ENCODE measurements around the gene COL5A1. TPM values are rescaled to one million over a fixed set of nuclear protein-coding genes. Genes with fewer than 3 reads are reported as not detected.

The COL5A1 gene
- total and polyA plus RNA-seq, 4 donors, result 38.2 to 135 (median 88.3) TPM

GRCh38 chr9:134630393-134630790 is 11.2 kb upstream of the COL5A1 start:
- Histone ChIP-seq H3K4me1 (ENCODE audit: control insufficient read depth, insufficient read depth, low read length) (peaks cover 41% of the 10 kb centered on the region), H3K4me3 (ENCODE audit: low read depth, low read length) (no peak overlapping the region), H3K27ac (ENCODE audit: low read depth, low read length) (no peak overlapping the region), H3K9me3 (ENCODE audit: control insufficient read depth, insufficient read depth, low read length) (no peaks in the 10 kb centered on the region), H3K36me3 (ENCODE audit: control insufficient read depth, insufficient read depth, low read length) (no peaks in the 10 kb centered on the region), H3K27me3 (ENCODE audit: control insufficient read depth, insufficient read depth, low read length) (no peaks in the 10 kb centered on the region)
- 94% methylated on average over 11 of the region's 13 CpGs for WGBS (ENCODE audit: insufficient coverage)
- DNase-seq (ENCODE audit: low read depth in 4 of 6, low spot score in 6 of 6), result no peak

- DNase-seq (ENCODE audit: low read depth in 4 of 6, low spot score in 6 of 6), result no peak
- H3K4me3 ChIP-seq (ENCODE audit: low read depth, low read length), result no peak overlapping the region
- H3K4me1 ChIP-seq (ENCODE audit: control insufficient read depth, insufficient read depth, low read length), result peaks cover 40% of the 10 kb centered on the region
- H3K27me3 ChIP-seq (ENCODE audit: control insufficient read depth, insufficient read depth, low read length), result no peaks in the 10 kb centered on the region
- H3K9me3 ChIP-seq (ENCODE audit: control insufficient read depth, insufficient read depth, low read length), result no peaks in the 10 kb centered on the region
- WGBS (ENCODE audit: insufficient coverage), result 94% methylated on average over 7 of the region's 8 CpGs
- no peak overlapping the region for H3K27ac ChIP-seq (ENCODE audit: low read depth, low read length)
- H3K36me3 ChIP-seq (ENCODE audit: control insufficient read depth, insufficient read depth, low read length), result no peaks in the 10 kb centered on the region
Measured at GRCh38 chr9:134630861-134631260, 10.7 kb upstream of the COL5A1 start.

DNA sequence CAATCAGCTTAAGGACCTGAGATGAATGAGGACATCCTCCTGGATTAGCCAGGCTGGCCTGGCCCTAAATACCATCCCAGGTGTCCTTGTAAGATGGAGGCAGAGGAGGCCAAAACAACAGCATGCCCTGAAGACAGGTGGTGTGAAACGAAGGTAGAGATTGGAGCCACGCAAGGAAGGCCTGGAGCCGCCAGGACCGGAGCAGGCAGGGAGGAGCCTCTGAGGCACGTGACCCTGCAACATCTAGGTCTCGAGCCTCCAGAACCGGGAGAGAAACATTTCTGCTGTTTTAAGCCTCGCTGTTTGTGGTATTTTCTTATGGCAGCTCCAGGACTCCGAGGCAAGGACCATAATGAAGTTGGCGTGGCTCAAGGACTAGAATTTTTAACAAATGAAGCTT is 9.7 kb upstream of the COL5A1 start:
- Histone ChIP-seq H3K4me3 (ENCODE audit: low read depth, low read length) (no peak overlapping the region), H3K4me1 (ENCODE audit: control insufficient read depth, insufficient read depth, low read length) (peaks cover 38% of the 10 kb centered on the region), H3K9me3 (ENCODE audit: control insufficient read depth, insufficient read depth, low read length) (no peaks in the 10 kb centered on the region), H3K27me3 (ENCODE audit: control insufficient read depth, insufficient read depth, low read length) (no peaks in the 10 kb centered on the region), H3K36me3 (ENCODE audit: control insufficient read depth, insufficient read depth, low read length) (no peaks in the 10 kb centered on the region), H3K27ac (ENCODE audit: low read depth, low read length) (no peak overlapping the region)
- no peak for DNase-seq (ENCODE audit: low read depth in 4 of 6, low spot score in 6 of 6)
- WGBS (ENCODE audit: insufficient coverage), result 87% methylated on average over 10 of the region's 10 CpGs

GRCh38 chr9:134632329-134632728 is 9.3 kb upstream of the COL5A1 start:
- Histone ChIP-seq H3K4me1 (ENCODE audit: control insufficient read depth, insufficient read depth, low read length) (peaks cover 38% of the 10 kb centered on the region), H3K9me3 (ENCODE audit: control insufficient read depth, insufficient read depth, low read length) (no peaks in the 10 kb centered on the region), H3K36me3 (ENCODE audit: control insufficient read depth, insufficient read depth, low read length) (no peaks in the 10 kb centered on the region), H3K4me3 (ENCODE audit: low read depth, low read length) (no peak overlapping the region), H3K27ac (ENCODE audit: low read depth, low read length) (no peak overlapping the region), H3K27me3 (ENCODE audit: control insufficient read depth, insufficient read depth, low read length) (no peaks in the 10 kb centered on the region)
- no peak for DNase-seq (ENCODE audit: low read depth in 4 of 6, low spot score in 6 of 6)
- WGBS (ENCODE audit: insufficient coverage), result 87% methylated on average over 9 of the region's 9 CpGs

DNA sequence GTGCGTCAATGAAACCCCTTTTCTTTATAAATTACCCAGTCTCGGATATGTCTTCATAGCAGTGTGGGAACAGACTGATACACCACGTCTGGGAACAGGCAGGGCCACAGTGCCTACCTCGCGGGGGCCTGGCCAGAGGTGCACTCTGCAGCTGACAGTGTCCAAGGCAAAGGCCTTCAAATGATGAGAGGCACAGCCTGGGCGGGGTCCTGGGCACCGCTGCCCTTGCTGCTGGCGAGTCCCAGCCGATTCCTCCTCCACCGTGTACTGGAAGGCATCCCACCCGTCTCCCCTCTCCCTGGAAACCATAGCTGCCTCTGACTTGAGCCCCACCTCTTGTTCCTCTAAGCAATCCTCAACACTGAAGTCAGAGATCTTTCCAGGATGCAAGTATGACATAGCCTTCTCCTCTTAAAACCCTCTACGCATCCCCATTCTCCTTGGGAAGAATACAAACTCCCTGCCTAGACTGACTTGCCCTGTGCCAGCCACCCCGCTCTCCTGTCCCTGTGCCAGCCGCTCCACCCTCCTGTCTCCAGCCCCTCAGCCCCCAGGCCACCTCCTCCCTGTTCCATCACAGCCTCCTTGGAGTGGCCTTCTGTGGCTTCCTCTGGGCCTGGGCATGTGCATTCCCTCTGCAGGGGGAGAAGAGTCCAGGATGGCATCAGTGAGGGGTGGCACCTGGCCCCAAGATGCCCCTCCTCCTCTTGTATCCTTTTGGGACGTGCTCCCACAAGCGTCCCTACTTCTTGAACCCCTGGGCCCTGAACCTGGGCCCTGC is 8.1 kb upstream of the COL5A1 start:
- Histone ChIP-seq H3K27ac (ENCODE audit: low read depth, low read length) (no peak overlapping the region), H3K9me3 (ENCODE audit: control insufficient read depth, insufficient read depth, low read length) (no peaks in the 10 kb centered on the region), H3K36me3 (ENCODE audit: control insufficient read depth, insufficient read depth, low read length) (no peaks in the 10 kb centered on the region), H3K4me1 (ENCODE audit: control insufficient read depth, insufficient read depth, low read length) (peaks cover 39% of the 10 kb centered on the region), H3K4me3 (ENCODE audit: low read depth, low read length) (no peak overlapping the region), H3K27me3 (ENCODE audit: control insufficient read depth, insufficient read depth, low read length) (peaks cover 1% of the 10 kb centered on the region)
- DNase-seq (ENCODE audit: low read depth in 4 of 6, low spot score in 6 of 6), result no peak
- 71% methylated on average over 16 of the region's 16 CpGs for WGBS (ENCODE audit: insufficient coverage)

DNA sequence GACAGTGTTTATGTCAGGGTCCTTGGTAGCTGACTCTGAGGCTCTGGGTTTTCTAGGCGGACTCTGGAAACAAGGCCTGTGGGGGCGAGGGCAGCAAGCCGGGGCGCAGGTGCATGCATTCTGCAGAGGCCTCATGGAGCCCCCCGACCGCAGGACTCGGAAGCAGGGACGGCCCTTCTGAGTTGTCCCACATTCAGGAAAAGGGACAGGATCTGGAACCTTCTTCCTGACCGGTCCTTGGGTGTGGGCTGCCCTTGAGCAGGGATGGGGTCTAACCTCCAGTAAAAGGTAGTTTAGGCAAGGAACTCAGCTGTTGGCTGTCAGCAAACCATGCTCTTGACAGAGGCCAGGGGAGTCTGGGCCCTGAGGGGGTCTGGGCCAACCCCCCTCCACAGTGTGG is 7.4 kb upstream of the COL5A1 start:
- WGBS (ENCODE audit: insufficient coverage), result 97% methylated on average over 9 of the region's 9 CpGs
- no peak overlapping the region for H3K27ac ChIP-seq (ENCODE audit: low read depth, low read length)
- no peak overlapping the region for H3K4me3 ChIP-seq (ENCODE audit: low read depth, low read length)
- DNase-seq (ENCODE audit: low read depth in 4 of 6, low spot score in 6 of 6), result no peak
- H3K27me3 ChIP-seq (ENCODE audit: control insufficient read depth, insufficient read depth, low read length), result peaks cover 2% of the 10 kb centered on the region
- H3K4me1 ChIP-seq (ENCODE audit: control insufficient read depth, insufficient read depth, low read length), result peaks cover 40% of the 10 kb centered on the region
- no peaks in the 10 kb centered on the region for H3K36me3 ChIP-seq (ENCODE audit: control insufficient read depth, insufficient read depth, low read length)
- no peaks in the 10 kb centered on the region for H3K9me3 ChIP-seq (ENCODE audit: control insufficient read depth, insufficient read depth, low read length)

- Histone ChIP-seq H3K4me3 (ENCODE audit: low read depth, low read length) (no peak overlapping the region), H3K9me3 (ENCODE audit: control insufficient read depth, insufficient read depth, low read length) (no peaks in the 10 kb centered on the region), H3K27ac (ENCODE audit: low read depth, low read length) (no peak overlapping the region), H3K27me3 (ENCODE audit: control insufficient read depth, insufficient read depth, low read length) (peaks cover 5% of the 10 kb centered on the region), H3K4me1 (ENCODE audit: control insufficient read depth, insufficient read depth, low read length) (peaks cover 34% of the 10 kb centered on the region), H3K36me3 (ENCODE audit: control insufficient read depth, insufficient read depth, low read length) (no peaks in the 10 kb centered on the region)
- 86% methylated on average over 11 of the region's 15 CpGs for WGBS (ENCODE audit: insufficient coverage)
- no peak for DNase-seq (ENCODE audit: low read depth in 4 of 6, low spot score in 6 of 6)
Measured at GRCh38 chr9:134634667-134635230, 6.9 kb upstream of the COL5A1 start.

GRCh38 chr9:134635351-134636148 is 6.1 kb upstream of the COL5A1 start:
- peak in 1 of 6 donors; percentile 62 for DNase-seq (ENCODE audit: low read depth in 4 of 6, low spot score in 6 of 6)
- 63% methylated on average over 17 of the region's 17 CpGs for whole genome bisulfite sequencing (ENCODE audit: insufficient coverage)
- peaks cover 5% of the 10 kb centered on the region for H3K27me3 ChIP-seq (ENCODE audit: control insufficient read depth, insufficient read depth, low read length)
- no peak overlapping the region for H3K4me3 ChIP-seq (ENCODE audit: low read depth, low read length)
- H3K9me3 ChIP-seq (ENCODE audit: control insufficient read depth, insufficient read depth, low read length), result no peaks in the 10 kb centered on the region
- no peaks in the 10 kb centered on the region for H3K36me3 ChIP-seq (ENCODE audit: control insufficient read depth, insufficient read depth, low read length)
- peaks cover 34% of the 10 kb centered on the region for H3K4me1 ChIP-seq (ENCODE audit: control insufficient read depth, insufficient read depth, low read length)
- no peak overlapping the region for H3K27ac ChIP-seq (ENCODE audit: low read depth, low read length)

DNA sequence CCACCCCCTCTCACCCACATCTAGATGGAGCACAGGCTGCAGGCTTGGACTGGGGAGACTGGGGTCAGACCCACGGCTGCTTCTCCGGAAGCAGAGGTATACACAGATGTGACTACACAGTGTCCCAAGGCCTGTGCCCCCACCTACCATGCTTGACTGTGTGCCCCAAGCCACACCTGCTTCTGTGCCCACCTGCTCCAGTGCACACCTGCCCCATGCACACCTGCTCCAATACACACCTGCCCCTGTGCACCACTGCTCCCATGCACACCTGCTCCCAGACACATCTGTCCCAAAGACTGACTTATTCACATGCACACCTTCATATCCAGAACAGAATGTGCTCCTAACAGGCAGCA is 5.5 kb upstream of the COL5A1 start:
- 93% methylated on average over 2 of the region's 2 CpGs for WGBS (ENCODE audit: insufficient coverage)

More for the DNA sequence above, 5.5 kb upstream of the COL5A1 start:
- no peaks in the 10 kb centered on the region for H3K36me3 ChIP-seq (ENCODE audit: control insufficient read depth, insufficient read depth, low read length)
- no peaks in the 10 kb centered on the region for H3K9me3 ChIP-seq (ENCODE audit: control insufficient read depth, insufficient read depth, low read length)
- H3K27ac ChIP-seq (ENCODE audit: low read depth, low read length), result no peak overlapping the region
- DNase-seq (ENCODE audit: low read depth in 4 of 6, low spot score in 6 of 6), result no peak
- H3K4me3 ChIP-seq (ENCODE audit: low read depth, low read length), result no peak overlapping the region
- H3K27me3 ChIP-seq (ENCODE audit: control insufficient read depth, insufficient read depth, low read length), result peaks cover 10% of the 10 kb centered on the region
- peaks cover 40% of the 10 kb centered on the region for H3K4me1 ChIP-seq (ENCODE audit: control insufficient read depth, insufficient read depth, low read length)

Data from spinal cord (tissue), 10 donors.